ENCODE measurements around the gene RBMS3.
"Not testable (repeated sequence)": the region's sequence is repeated elsewhere in the genome, so short reads cannot be mapped to it uniquely, and the experiment has no call there.

RBMS3 gene

DNA sequence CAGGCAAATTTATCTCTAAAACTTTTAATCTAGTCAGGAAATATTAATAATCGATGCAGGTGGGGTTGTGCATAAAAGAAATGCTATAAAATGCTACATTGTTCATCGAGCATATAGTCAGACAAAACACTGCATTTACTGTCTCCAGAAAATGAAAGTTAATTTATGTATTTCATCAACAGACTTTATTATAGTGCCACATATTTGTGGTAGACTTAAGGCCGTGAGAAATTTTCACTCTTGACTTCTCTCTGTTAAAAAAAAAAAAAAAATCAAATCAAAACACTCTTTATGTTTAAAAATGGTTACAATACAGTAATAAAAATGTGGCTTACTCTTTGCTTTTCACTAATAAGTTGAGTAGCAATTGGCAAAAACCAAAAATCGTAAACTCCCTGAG lies 67.4 kb downstream of the RBMS3 start:
- Histone ChIP-seq H3K4me3 (ENCODE audit: low read length) (no peak overlapping the region), H3K9me3 (ENCODE audit: control insufficient read depth, low read length) (no peaks in the 10 kb centered on the region), H3K36me3 (ENCODE audit: control insufficient read depth, insufficient read depth, low read length) (no peaks in the 10 kb centered on the region)

DNA sequence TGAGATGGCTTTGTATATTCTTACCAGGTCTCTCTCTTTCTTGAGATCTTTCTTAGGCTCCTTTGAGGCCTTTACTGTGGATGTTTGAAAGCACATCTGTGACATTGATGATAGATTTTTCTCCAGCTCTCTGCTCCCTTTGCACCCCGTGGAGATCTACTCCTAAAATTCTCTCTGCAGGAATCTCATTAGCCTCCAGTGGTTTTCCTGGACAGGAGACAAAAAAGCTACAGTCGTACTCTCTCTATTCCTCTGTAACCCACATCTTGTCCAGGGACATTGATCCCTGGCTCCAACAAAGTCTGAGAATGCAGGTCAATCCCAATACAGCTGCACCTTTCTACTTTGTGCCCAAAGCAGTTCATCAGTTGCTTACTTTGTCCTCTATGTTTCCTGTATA lies 68.2 kb downstream of the RBMS3 start:
- Histone ChIP-seq H3K9ac (ENCODE audit: low read length) (no peak overlapping the region), H3K4me1 (ENCODE audit: control insufficient read depth, insufficient read depth, low read length) (no peaks in the 10 kb centered on the region), H3K4me3 (ENCODE audit: low read length) (no peak overlapping the region), H3K9me3 (ENCODE audit: control insufficient read depth, low read length) (no peaks in the 10 kb centered on the region), H3K27me3 (ENCODE audit: control insufficient read depth, insufficient read depth, low read length) (no peaks in the 10 kb centered on the region), H3K36me3 (ENCODE audit: control insufficient read depth, insufficient read depth, low read length) (no peaks in the 10 kb centered on the region)

More for the DNA sequence above, 67.4 kb downstream of the RBMS3 start:
- Histone ChIP-seq H3K27me3 (ENCODE audit: control insufficient read depth, insufficient read depth, low read length) (no peaks in the 10 kb centered on the region), H3K4me1 (ENCODE audit: control insufficient read depth, insufficient read depth, low read length) (no peaks in the 10 kb centered on the region), H3K9ac (ENCODE audit: low read length) (no peak overlapping the region)

DNA sequence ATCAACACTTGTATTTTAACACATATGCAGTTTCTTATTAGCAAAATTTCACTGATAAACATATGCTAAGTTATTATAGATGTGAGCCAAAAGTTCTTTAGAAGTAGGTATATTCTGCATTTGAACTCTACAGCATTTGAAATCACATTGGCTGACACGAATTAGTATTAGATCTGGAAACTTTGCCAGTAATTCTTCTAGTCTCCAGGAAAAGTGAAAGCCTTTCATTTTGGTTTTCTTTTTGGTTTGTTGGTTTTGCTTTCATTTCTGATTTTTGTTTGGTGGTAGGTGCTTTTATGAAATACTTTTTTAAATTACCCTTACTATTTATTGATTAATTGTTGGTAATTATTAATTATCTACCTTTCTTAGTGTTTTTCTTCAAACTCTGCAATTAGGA lies 72.9 kb downstream of the RBMS3 start:
- H3K9me3 ChIP-seq (ENCODE audit: control insufficient read depth, low read length) = no peaks in the 10 kb centered on the region
- H3K4me1 ChIP-seq (ENCODE audit: control insufficient read depth, insufficient read depth, low read length) = no peaks in the 10 kb centered on the region
- H3K4me3 ChIP-seq (ENCODE audit: low read length) = no peak overlapping the region
- no peaks in the 10 kb centered on the region for H3K36me3 ChIP-seq (ENCODE audit: control insufficient read depth, insufficient read depth, low read length)
- no peak overlapping the region for H3K9ac ChIP-seq (ENCODE audit: low read length)
- no peaks in the 10 kb centered on the region for H3K27me3 ChIP-seq (ENCODE audit: control insufficient read depth, insufficient read depth, low read length)

DNA sequence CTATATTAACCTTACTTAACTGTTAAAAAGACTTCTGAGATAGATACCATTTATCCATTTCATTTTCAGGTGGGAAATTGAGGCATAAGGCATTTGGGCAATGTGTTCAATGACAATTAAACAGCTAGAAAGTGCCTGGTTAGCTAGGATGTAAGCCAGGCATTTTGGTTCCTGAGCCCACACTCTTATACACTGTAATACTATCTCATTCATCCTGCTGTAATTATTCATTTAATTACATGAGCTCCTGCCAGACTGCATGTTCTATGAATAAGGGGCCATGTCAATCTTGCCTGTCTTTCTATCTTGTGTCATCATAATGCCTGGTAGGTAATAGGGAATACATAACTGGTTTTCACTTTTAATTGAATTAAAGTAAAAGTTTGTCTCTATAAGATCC lies 74.0 kb downstream of the RBMS3 start:
- Histone ChIP-seq H3K36me3 (ENCODE audit: control insufficient read depth, insufficient read depth, low read length) (no peaks in the 10 kb centered on the region), H3K9me3 (ENCODE audit: control insufficient read depth, low read length) (no peaks in the 10 kb centered on the region), H3K4me3 (ENCODE audit: low read length) (no peak overlapping the region), H3K27me3 (ENCODE audit: control insufficient read depth, insufficient read depth, low read length) (no peaks in the 10 kb centered on the region), H3K9ac (ENCODE audit: low read length) (no peak overlapping the region), H3K4me1 (ENCODE audit: control insufficient read depth, insufficient read depth, low read length) (no peaks in the 10 kb centered on the region)

DNA sequence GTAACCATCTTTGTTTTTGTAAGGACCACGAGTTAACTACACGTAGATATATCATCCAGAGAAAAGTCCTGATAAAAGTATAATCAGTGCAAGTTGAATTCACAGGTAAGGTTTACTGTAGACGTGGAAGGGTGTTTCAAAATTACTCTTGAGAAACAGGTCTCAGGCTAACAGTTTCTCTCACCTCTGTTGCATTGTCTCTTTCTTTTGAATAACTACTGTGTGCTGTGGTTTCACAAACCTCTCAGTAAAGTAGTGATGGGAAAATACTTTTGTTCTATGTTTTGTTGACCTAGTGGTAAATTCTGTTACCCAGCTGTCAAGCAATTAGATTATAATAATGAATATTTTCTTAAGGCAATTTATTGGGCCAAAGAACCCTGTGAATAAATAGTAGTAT lies 75.2 kb downstream of the RBMS3 start:
- Histone ChIP-seq H3K36me3 (ENCODE audit: control insufficient read depth, insufficient read depth, low read length) (no peaks in the 10 kb centered on the region), H3K4me1 (ENCODE audit: control insufficient read depth, insufficient read depth, low read length) (no peaks in the 10 kb centered on the region), H3K4me3 (ENCODE audit: low read length) (no peak overlapping the region), H3K27me3 (ENCODE audit: control insufficient read depth, insufficient read depth, low read length) (no peaks in the 10 kb centered on the region), H3K9ac (ENCODE audit: low read length) (no peak overlapping the region), H3K9me3 (ENCODE audit: control insufficient read depth, low read length) (no peaks in the 10 kb centered on the region)

DNA sequence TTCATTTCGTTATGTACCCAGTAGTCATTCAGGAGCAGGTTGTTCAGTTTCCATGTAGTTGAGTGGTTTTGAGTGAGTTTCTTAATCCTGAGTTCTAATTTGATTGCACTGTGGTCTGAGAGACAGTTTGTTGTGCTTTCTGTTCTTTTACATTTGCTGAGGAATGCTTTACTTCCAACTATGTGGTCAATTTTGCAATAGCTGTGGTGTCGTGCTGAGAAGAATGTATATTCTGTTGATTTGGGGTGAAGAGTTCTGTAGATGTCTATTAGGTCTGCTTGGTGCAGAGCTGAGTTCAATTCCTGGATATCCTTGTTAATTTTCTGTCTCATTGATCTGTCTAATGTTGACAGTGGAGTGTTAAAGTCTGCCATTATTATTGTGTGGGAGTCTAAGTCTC lies 79.4 kb downstream of the RBMS3 start:
- H3K9me3 ChIP-seq (ENCODE audit: control insufficient read depth, low read length); H3K9ac ChIP-seq (ENCODE audit: low read length); H3K4me3 ChIP-seq (ENCODE audit: low read length); H3K4me1 ChIP-seq (ENCODE audit: control insufficient read depth, insufficient read depth, low read length); H3K36me3 ChIP-seq (ENCODE audit: control insufficient read depth, insufficient read depth, low read length); H3K27me3 ChIP-seq (ENCODE audit: control insufficient read depth, insufficient read depth, low read length): not testable (repeated sequence)

DNA sequence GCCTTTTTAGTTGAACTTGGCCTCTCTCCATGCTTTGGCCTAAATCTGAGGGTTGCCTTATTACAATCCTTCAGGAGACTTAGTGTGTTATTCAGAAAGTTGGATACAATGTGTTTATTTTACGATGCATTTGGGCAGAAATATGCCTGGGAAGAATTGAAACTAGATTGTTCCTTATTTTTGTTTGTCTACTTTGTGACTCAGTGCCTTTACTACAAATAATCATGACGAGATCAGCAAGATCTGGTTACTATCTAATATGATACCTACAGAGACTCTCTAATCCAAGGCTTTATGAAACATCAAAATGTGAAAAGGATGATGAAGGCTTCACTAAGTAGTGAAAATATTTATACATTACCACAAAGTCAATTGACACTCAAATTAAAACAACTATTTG lies 82.2 kb downstream of the RBMS3 start:
- H3K27me3 ChIP-seq (ENCODE audit: control insufficient read depth, insufficient read depth, low read length) = no peaks in the 10 kb centered on the region
- H3K9ac ChIP-seq (ENCODE audit: low read length) = no peak overlapping the region
- H3K9me3 ChIP-seq (ENCODE audit: control insufficient read depth, low read length) = no peaks in the 10 kb centered on the region
- no peak overlapping the region for H3K4me3 ChIP-seq (ENCODE audit: low read length)
- H3K4me1 ChIP-seq (ENCODE audit: control insufficient read depth, insufficient read depth, low read length) = no peaks in the 10 kb centered on the region
- no peaks in the 10 kb centered on the region for H3K36me3 ChIP-seq (ENCODE audit: control insufficient read depth, insufficient read depth, low read length)

DNA sequence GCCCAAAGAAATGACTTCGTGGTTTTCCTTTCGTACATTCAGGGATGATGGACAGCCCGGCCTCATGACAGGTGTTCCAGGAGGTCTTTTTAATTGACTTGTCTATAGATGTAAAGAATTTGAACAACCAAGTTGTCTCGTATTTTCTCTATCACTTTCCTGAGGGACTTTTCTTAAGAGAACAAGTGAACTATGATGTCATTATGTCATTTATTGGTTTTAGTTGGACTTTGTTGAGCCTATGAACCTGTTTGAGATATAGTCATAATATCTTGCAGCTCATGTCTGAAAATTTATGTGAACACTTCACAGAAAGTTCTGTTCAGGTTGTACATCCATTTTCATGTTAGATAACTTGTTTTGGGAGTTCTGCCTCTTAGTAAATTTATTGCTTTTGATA lies 89.2 kb downstream of the RBMS3 start:
- Histone ChIP-seq H3K4me3 (ENCODE audit: low read length) (no peak overlapping the region), H3K9ac (ENCODE audit: low read length) (no peak overlapping the region), H3K27me3 (ENCODE audit: control insufficient read depth, insufficient read depth, low read length) (no peaks in the 10 kb centered on the region), H3K9me3 (ENCODE audit: control insufficient read depth, low read length) (no peaks in the 10 kb centered on the region), H3K4me1 (ENCODE audit: control insufficient read depth, insufficient read depth, low read length) (no peaks in the 10 kb centered on the region), H3K36me3 (ENCODE audit: control insufficient read depth, insufficient read depth, low read length) (no peaks in the 10 kb centered on the region)

DNA sequence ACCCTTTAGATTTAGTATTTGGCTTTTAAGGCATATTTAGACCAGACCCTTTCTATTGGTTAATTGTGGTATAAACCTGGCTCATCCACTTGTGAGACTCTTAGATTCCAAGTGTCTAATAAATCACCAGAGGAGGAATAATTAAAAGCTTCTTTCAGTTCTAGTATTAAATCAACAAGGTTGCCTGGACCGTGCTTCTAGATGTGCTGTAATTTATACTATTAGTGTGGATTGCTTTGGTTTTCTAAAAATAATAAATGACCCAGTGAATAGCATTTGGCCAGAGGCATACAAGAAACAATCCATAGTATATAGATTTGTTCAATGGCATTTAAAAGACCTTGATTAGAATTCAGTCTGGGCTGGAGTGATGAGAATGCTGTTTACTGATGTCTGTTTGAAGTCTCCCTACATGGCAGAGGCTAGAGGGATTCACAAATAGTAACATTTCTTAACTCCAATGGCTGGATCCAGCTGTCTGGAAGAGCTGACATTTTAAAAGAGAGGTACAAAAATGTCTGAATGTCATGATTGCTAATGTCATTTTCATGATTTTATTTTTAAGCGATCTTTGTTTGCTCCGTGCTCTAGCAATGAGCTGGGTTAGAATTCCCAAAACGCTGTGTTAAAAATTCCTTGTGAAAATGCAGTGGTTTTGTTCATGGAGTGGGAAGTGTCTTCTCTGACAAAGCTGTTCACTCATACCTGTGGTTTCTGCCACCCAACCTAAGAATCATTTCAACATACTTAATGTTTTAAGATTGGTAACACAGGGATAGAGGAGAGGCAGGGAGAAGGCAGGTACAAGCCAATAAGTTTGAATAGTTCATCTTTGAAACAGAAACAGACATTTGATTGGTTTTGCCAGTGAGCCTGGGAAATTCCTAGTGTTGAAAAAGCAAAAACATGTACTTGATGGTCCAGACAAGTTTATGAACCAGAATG lies 89.9 kb downstream of the RBMS3 start:
- no peak overlapping the region for H3K4me3 ChIP-seq (ENCODE audit: low read length)
- H3K9me3 ChIP-seq (ENCODE audit: control insufficient read depth, low read length) = no peaks in the 10 kb centered on the region
- no peaks in the 10 kb centered on the region for H3K27me3 ChIP-seq (ENCODE audit: control insufficient read depth, insufficient read depth, low read length)
- H3K4me1 ChIP-seq (ENCODE audit: control insufficient read depth, insufficient read depth, low read length) = no peaks in the 10 kb centered on the region
- no peak overlapping the region for H3K9ac ChIP-seq (ENCODE audit: low read length)
- no peaks in the 10 kb centered on the region for H3K36me3 ChIP-seq (ENCODE audit: control insufficient read depth, insufficient read depth, low read length)

DNA sequence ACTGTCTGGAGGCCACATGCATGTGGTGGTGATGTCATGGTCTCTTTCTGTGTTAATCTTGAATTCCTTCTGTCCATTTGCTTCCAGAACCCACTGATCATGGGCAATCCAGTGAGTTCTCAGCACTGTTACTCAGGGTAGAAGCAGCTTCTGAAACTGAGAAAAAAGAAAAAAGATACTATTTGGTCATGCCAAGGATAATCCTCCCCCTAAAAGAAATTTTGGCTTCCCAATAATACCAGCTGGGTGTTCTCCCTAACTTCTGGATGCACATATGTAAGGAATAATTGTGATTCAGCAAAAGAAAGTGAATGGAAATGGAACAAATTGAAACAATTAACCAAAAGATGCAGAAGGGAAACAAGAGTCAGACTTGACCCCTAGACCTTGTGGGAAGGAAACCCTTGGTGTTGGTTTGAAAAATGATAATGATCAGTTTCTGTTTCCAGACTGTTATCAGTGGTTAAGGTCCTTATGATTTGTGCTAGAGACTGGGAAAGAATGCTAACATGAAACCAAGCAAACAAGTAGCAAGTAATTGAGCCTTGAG lies 92.3 kb downstream of the RBMS3 start:
- H3K4me3 ChIP-seq (ENCODE audit: low read length) = no peak overlapping the region
- no peaks in the 10 kb centered on the region for H3K36me3 ChIP-seq (ENCODE audit: control insufficient read depth, insufficient read depth, low read length)
- no peaks in the 10 kb centered on the region for H3K27me3 ChIP-seq (ENCODE audit: control insufficient read depth, insufficient read depth, low read length)

DNA sequence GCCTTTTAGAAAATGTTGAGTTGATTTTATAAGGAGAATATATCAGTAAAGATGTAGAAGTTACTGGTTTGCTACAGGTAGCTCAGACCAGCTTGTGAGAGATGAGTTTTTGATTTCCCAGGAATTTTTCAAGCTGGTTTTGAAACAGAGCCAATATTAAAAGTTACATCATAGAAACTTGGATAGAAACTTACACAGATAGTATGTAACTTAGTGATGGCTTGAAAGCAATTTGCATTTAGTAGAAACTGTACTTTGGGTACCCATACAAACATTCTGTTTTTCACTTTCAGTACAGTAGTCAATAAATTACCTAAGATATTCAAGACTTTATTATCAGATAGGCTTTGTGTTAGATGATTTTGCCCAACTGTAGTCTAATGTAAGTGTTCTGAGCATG lies 93.4 kb downstream of the RBMS3 start:
- no peaks in the 10 kb centered on the region for H3K4me1 ChIP-seq (ENCODE audit: control insufficient read depth, insufficient read depth, low read length)
- no peak overlapping the region for H3K4me3 ChIP-seq (ENCODE audit: low read length)
- no peaks in the 10 kb centered on the region for H3K36me3 ChIP-seq (ENCODE audit: control insufficient read depth, insufficient read depth, low read length)
- H3K9me3 ChIP-seq (ENCODE audit: control insufficient read depth, low read length) = no peaks in the 10 kb centered on the region
- H3K9ac ChIP-seq (ENCODE audit: low read length) = no peak overlapping the region
- no peaks in the 10 kb centered on the region for H3K27me3 ChIP-seq (ENCODE audit: control insufficient read depth, insufficient read depth, low read length)

More for the DNA sequence above, 92.3 kb downstream of the RBMS3 start:
- Histone ChIP-seq H3K9ac (ENCODE audit: low read length) (no peak overlapping the region), H3K9me3 (ENCODE audit: control insufficient read depth, low read length) (no peaks in the 10 kb centered on the region), H3K4me1 (ENCODE audit: control insufficient read depth, insufficient read depth, low read length) (no peaks in the 10 kb centered on the region)

DNA sequence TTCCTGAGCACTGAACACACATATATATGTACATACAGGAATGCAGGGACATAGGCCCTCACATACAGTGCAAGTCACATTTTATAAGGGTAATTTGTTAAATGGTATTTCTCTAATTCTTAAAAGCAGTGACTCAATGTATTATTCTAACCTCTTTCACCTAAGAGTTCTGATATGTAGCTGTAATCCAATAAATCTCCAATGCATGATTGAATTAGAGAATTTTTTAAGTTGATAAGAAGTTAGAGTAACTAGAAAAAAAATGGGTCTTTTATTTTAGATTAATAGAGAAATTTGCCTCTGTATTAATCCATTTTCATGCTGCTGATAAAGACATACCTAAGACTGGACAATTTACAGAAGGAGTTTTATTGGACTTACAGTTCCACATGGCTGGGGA lies 98.2 kb downstream of the RBMS3 start:
- Histone ChIP-seq H3K27me3 (ENCODE audit: control insufficient read depth, insufficient read depth, low read length) (no peaks in the 10 kb centered on the region), H3K36me3 (ENCODE audit: control insufficient read depth, insufficient read depth, low read length) (no peaks in the 10 kb centered on the region), H3K4me3 (ENCODE audit: low read length) (no peak overlapping the region), H3K9me3 (ENCODE audit: control insufficient read depth, low read length) (no peaks in the 10 kb centered on the region), H3K4me1 (ENCODE audit: control insufficient read depth, insufficient read depth, low read length) (no peaks in the 10 kb centered on the region), H3K9ac (ENCODE audit: low read length) (no peak overlapping the region)

All from mucosa of stomach (tissue), 1 donor.